ENCODE data around the gene ZNF536. TPM values are rescaled to one million over a fixed set of nuclear protein-coding genes. Genes with fewer than 3 reads are reported as not detected.

Gene ZNF536
- total and polyA plus RNA-seq, 2 of the 4 experiments (the other 2 are of a cell fraction), result not detected

GRCh38 chr19:30333291-30334065 lies 38.7 kb upstream of the ZNF536 start:
- POLR2A ChIA-PET (ENCODE audit: unreplicated experiment), result no interaction called here
- DNase-seq (no peak), ATAC-seq (ENCODE audit: low read depth) (no peak)
- no peak overlapping the region for H2BK20ac ChIP-seq (ENCODE audit: low read depth, low read length)
- no peaks in the 10 kb centered on the region for H3K27me3 ChIP-seq (ENCODE audit: control insufficient read depth, insufficient read depth, low read length)
- no peaks in the 10 kb centered on the region for H3K4me1 ChIP-seq (ENCODE audit: control insufficient read depth, insufficient read depth, low read length)
- H3K9ac ChIP-seq (ENCODE audit: low read depth, low read length), result no peak overlapping the region
- dilution Hi-C loops (cut with HindIII; ENCODE audit: low sequenced_read_pairs, unreplicated experiment), result no loop called here
- H2AK5ac ChIP-seq (ENCODE audit: low read depth, low read length), result no peak overlapping the region
- H3K4me3 ChIP-seq (ENCODE audit: insufficient read depth, low read depth, low read length), result no peak overlapping the region
- H4K8ac ChIP-seq (ENCODE audit: low read depth in 2 of 2, low read length in 2 of 2), result no peak overlapping the region
- H4K20me1 ChIP-seq (ENCODE audit: insufficient read depth, low read length), result no peaks in the 10 kb centered on the region
- H4K91ac ChIP-seq (ENCODE audit: insufficient read depth, low read depth, low read length), result no peak overlapping the region
- no peak overlapping the region for H4K5ac ChIP-seq (ENCODE audit: low read depth, low read length)
- no peak overlapping the region for H2AFZ ChIP-seq (replicated peaks; ENCODE audit: low read length, poor library complexity)
- TF ChIP-seq BHLHE40 (IDR thresholded peaks at IDR 0.05; ENCODE audit: low read depth, low read length) (no peak), CHD1 (IDR thresholded peaks at IDR 0.05; ENCODE audit: low read depth, low read length) (no peak), RCOR1 (IDR thresholded peaks at IDR 0.05; ENCODE audit: insufficient replicate concordance, low read length) (no peak), MAFK (IDR thresholded peaks at IDR 0.05; ENCODE audit: low read depth, low read length) (no peak), NFE2L2 (IDR thresholded peaks at IDR 0.05; ENCODE audit: low read depth, low read length) (no peak), RAD21 (IDR thresholded peaks at IDR 0.05; ENCODE audit: low read length) (no peak), POLR2A (IDR thresholded peaks at IDR 0.05; ENCODE audit: low read depth, low read length) (no peak), FOS (IDR thresholded peaks at IDR 0.05; ENCODE audit: low read depth, low read length) (no peak), CTCF (conservative IDR thresholded peaks at IDR 0.05; ENCODE audit: low read depth, low read length) (no peak), MAZ (IDR thresholded peaks at IDR 0.05; ENCODE audit: borderline replicate concordance, low read depth, low read length) (no peak), SMC3 (IDR thresholded peaks at IDR 0.05; ENCODE audit: low read depth, low read length) (no peak)
- no peak overlapping the region for H2BK5ac ChIP-seq (ENCODE audit: low read depth, low read length, poor library complexity, severe bottlenecking)
- H2AK9ac ChIP-seq (replicated peaks; ENCODE audit: low read depth, low read length, poor library complexity), result no peak overlapping the region
- no peak overlapping the region for H2BK15ac ChIP-seq (ENCODE audit: low read depth, low read length)
- no peak overlapping the region for H3K27ac ChIP-seq (ENCODE audit: insufficient read depth, low read length)
- no peak overlapping the region for H3K4me2 ChIP-seq (ENCODE audit: low read depth, low read length)
- H3K4ac ChIP-seq (ENCODE audit: low read depth, low read length), result no peak overlapping the region
- intact Hi-C loops (cut with micrococcal nuclease), result no loop called here
- no peak overlapping the region for H3K14ac ChIP-seq (replicated peaks; ENCODE audit: low read depth, low read length)
- H3K18ac ChIP-seq (ENCODE audit: low read depth, low read length), result no peak overlapping the region
- H3K36me3 ChIP-seq (ENCODE audit: control insufficient read depth, insufficient read depth, low read length), result no peaks in the 10 kb centered on the region
- H3K23ac ChIP-seq (ENCODE audit: low read depth, low read length), result no peak overlapping the region
- in situ Hi-C loops (cut with MboI; ENCODE audit: low sequenced_read_pairs), result no loop called here
- no peak overlapping the region for H3K56ac ChIP-seq (ENCODE audit: extremely low read depth, insufficient read depth, low read length)
- 50% methylated on average over 1 of the region's 12 CpGs; no CpG with 5 or more reads in 1 of the 2 experiments for WGBS, 2 experiments (ENCODE audit: extremely low coverage in 2 of 2, insufficient read length in 1 of 2)
- CTCF ChIA-PET, result no interaction called here
- no TSS peak for BruUV-seq (replicated peaks)
- no peak overlapping the region for H2BK120ac ChIP-seq (ENCODE audit: low read depth, low read length)
- no peaks in the 10 kb centered on the region for H3K9me1 ChIP-seq (ENCODE audit: insufficient read depth, low read length)
- peaks cover 46% of the 10 kb centered on the region for H3K9me3 ChIP-seq (ENCODE audit: control insufficient read depth, insufficient read depth, low read length)
- H3K79me1 ChIP-seq (ENCODE audit: low read depth in 1 of 2, low read length in 2 of 2), result no peaks in the 10 kb centered on the region

Data from IMR-90 (cell line).